Keratinocyte (primary cell): Measurements from ENCODE around the gene PPARD. TPM values are rescaled to one million over a fixed set of nuclear protein-coding genes. Genes with fewer than 3 reads are reported as not detected.

Experiments
- DNase-seq: peaks from one replicate; pipeline ENCODE4 v3.0.0-alpha.2; 2011; ENCODE audit warnings: low read depth, missing footprints, low spot score
- FAIRE-seq: peaks from 2 replicates; lab custom pipeline; 2011; peaks lifted over from hg19 to GRCh38; lab: Jason Lieb, UNC
- H2AFZ ChIP-seq: 2 replicates; pipeline ENCODE4 v1.6.0; 2012; ENCODE audit warnings: low read length, control low read depth, inconsistent platforms; ENCODE audit not compliant: control insufficient read depth
- H3K27ac ChIP-seq: 2 replicates; pipeline ENCODE4 v1.5.1; 2011; ENCODE audit warnings: low read length; ENCODE audit not compliant: control insufficient read depth, insufficient read depth
- H3K27me3 ChIP-seq: 3 replicates; pipeline ENCODE4 v1.6.0; 2011; ENCODE audit warnings: low read length; ENCODE audit not compliant: control insufficient read depth, insufficient read depth; ENCODE audit errors: extremely low read depth
- H3K36me3 ChIP-seq, 2 experiments: 2 replicates in 1 of 2; 3 replicates in 1 of 2; pipeline ENCODE4 v1.5.1; 2011; ENCODE audit warnings: low read length in 2 of 2, mild to moderate bottlenecking in 1 of 2; ENCODE audit not compliant: control insufficient read depth in 2 of 2, insufficient read depth in 2 of 2; ENCODE audit errors: extremely low read depth in 1 of 2
- H3K4me1 ChIP-seq: 3 replicates; pipeline ENCODE4 v1.5.1; 2011; ENCODE audit warnings: low read length; ENCODE audit not compliant: control insufficient read depth, insufficient read depth; ENCODE audit errors: extremely low read depth
- H3K4me2 ChIP-seq: 3 replicates; pipeline ENCODE4 v1.6.0; 2011; ENCODE audit warnings: low read depth, low read length; ENCODE audit not compliant: control insufficient read depth, insufficient read depth; ENCODE audit errors: extremely low read depth
- H3K4me3 ChIP-seq, 3 experiments: fragments of 200-600 bp in 1 of 3; sonication (generic) in 1 of 3; 2 replicates in 2 of 3; 3 replicates in 1 of 3; pipeline ENCODE4 v1.5.1; 2011 to 2016; ENCODE audit warnings: low read length in 3 of 3, mild to moderate bottlenecking in 3 of 3, control low read depth in 2 of 3, inconsistent platforms in 1 of 3, low read depth in 1 of 3, mixed read lengths in 1 of 3, mixed run types in 1 of 3, moderate library complexity in 1 of 3; ENCODE audit not compliant: control insufficient read depth in 2 of 3, insufficient read depth in 2 of 3; ENCODE audit errors: extremely low read depth in 1 of 3
- H3K79me2 ChIP-seq: 2 replicates; pipeline ENCODE4 v1.6.0; 2012; ENCODE audit warnings: low read length; ENCODE audit not compliant: control insufficient read depth, insufficient read depth
- H3K9ac ChIP-seq: 3 replicates; pipeline ENCODE4 v1.6.0; 2011; ENCODE audit warnings: low read length; ENCODE audit not compliant: control insufficient read depth, insufficient read depth; ENCODE audit errors: extremely low read depth
- H3K9me1 ChIP-seq: 3 replicates; pipeline ENCODE4 v1.6.0; 2011; ENCODE audit warnings: low read length; ENCODE audit not compliant: control insufficient read depth, insufficient read depth; ENCODE audit errors: extremely low read depth
- H3K9me3 ChIP-seq: 2 replicates; pipeline ENCODE4 v1.5.1; 2012; ENCODE audit warnings: low read depth, low read length; ENCODE audit not compliant: control insufficient read depth
- H4K20me1 ChIP-seq: 3 replicates; pipeline ENCODE4 v1.6.0; 2011; ENCODE audit warnings: low read length; ENCODE audit not compliant: control insufficient read depth, insufficient read depth; ENCODE audit errors: extremely low read depth
- EZH2 ChIP-seq: IDR thresholded peaks from one replicate; pipeline ENCODE4 v1.6.1; 2012; ENCODE audit warnings: inconsistent platforms, mild to moderate bottlenecking, low read length, moderate library complexity
- dilution Hi-C: fragments of 300-500 bp; cut with MboI; formaldehyde crosslinking; loops from one replicate; pipeline ENCODE4 v1.7.0; 2020; ENCODE audit warnings: low sequenced_read_pairs; ENCODE audit not compliant: extremely low pct_ligation_motif_present
- polyA plus RNA-seq, 5 experiments: library from polyadenylated mRNA; depleted of rRNA in 3 of 5; stranded (reverse) in 3 of 5; stranded (forward) in 1 of 5; unstranded in 1 of 5; fragments of >200 nt; gene quantifications; 1 replicate in 1 of 5; 2 replicates in 3 of 5; 3 replicates in 1 of 5; pipeline versions ENCODE4 v1.2.1 to v1.2.3, GENCODE V29; 2011 to 2012; ENCODE audit warnings: missing spikeins in 2 of 5, low read depth in 1 of 5, low replicate concordance in 1 of 5
- TF ChIP-seq, protein P1 (sequence below), 3 experiments: IDR thresholded peaks in 1 of 3; conservative IDR thresholded peaks in 1 of 3; optimal IDR thresholded peaks in 1 of 3; 2 replicates in 2 of 3; 3 replicates in 1 of 3; pipeline versions ENCODE3 to v1.5.1; 2011; ENCODE audit warnings: low read length in 3 of 3, mild to moderate bottlenecking in 3 of 3, moderate library complexity in 2 of 3, control low read depth in 1 of 3, inconsistent platforms in 1 of 3; ENCODE audit not compliant: insufficient read depth in 2 of 3; ENCODE audit errors: extremely low read depth in 1 of 3

The PPARD gene
- polyA plus RNA-seq, 1 donor (not counting 4 experiments of a cell fraction or from before 2014, with no cell fraction given), result 15.1 TPM

- dilution Hi-C loops, result no loop called here
- Histone ChIP-seq H3K4me1 (peaks cover 13% of the 10 kb centered on the region), H3K9me1 (peaks cover 4% of the 10 kb centered on the region), H3K4me3 (no peak overlapping the region), H3K79me2 (peaks cover 10% of the 10 kb centered on the region), H3K9me3 (no peaks in the 10 kb centered on the region), H3K36me3 (peaks cover 1 to 2% of the 10 kb centered on the region in 2 experiments), H3K27me3 (no peaks in the 10 kb centered on the region), H3K27ac (no peak overlapping the region), H4K20me1 (no peaks in the 10 kb centered on the region), H3K9ac (no peak overlapping the region), H2AFZ (no peak overlapping the region), H3K4me2 (no peak overlapping the region)
- TF ChIP-seq EZH2, result no peak
- TF ChIP-seq, protein P1, sequence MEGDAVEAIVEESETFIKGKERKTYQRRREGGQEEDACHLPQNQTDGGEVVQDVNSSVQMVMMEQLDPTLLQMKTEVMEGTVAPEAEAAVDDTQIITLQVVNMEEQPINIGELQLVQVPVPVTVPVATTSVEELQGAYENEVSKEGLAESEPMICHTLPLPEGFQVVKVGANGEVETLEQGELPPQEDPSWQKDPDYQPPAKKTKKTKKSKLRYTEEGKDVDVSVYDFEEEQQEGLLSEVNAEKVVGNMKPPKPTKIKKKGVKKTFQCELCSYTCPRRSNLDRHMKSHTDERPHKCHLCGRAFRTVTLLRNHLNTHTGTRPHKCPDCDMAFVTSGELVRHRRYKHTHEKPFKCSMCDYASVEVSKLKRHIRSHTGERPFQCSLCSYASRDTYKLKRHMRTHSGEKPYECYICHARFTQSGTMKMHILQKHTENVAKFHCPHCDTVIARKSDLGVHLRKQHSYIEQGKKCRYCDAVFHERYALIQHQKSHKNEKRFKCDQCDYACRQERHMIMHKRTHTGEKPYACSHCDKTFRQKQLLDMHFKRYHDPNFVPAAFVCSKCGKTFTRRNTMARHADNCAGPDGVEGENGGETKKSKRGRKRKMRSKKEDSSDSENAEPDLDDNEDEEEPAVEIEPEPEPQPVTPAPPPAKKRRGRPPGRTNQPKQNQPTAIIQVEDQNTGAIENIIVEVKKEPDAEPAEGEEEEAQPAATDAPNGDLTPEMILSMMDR (optimal IDR thresholded peaks at IDR 0.05 in 1 of 3, IDR thresholded peaks at IDR 0.05 in 1 of 3, conservative IDR thresholded peaks at IDR 0.05 in 1 of 3; ENCODE audit: extremely low read depth in 1 of 3, insufficient read depth in 2 of 3, low read length in 3 of 3), result no peak
- DNase-seq (no peak), FAIRE-seq (no peak)
Measured at GRCh38 chr6:35362200-35362599, 19.8 kb downstream of the PPARD start.

DNA sequence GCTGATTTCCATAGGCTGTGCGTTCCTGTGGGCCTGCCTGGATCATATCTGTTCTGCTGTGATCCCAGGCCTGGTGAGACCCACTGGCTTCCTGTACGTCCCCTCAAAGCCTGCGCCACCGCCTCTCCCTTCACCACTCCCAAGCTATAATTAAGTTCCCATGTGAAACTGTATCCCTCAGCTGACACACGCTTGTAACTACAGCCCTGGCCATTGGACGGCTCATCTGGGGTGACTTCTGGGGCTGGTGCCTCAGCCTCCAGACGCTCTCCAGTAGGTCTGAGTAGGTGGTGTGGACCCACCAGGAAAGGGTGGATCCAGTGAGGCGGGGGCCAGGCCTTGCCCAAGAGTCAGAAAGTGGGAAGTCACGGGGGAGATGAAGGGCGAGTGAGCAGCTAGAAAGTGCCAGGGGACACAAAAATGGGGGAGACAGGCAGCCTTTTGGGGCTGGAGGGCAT lies 21.0 kb downstream of the PPARD start:
- no peaks in the 10 kb centered on the region for H3K27me3 ChIP-seq
- dilution Hi-C loops, result no loop called here
- H3K9me1 ChIP-seq, result peaks cover 4% of the 10 kb centered on the region
- no peak overlapping the region for H3K27ac ChIP-seq
- H3K79me2 ChIP-seq, result peaks cover 10% of the 10 kb centered on the region
- no peaks in the 10 kb centered on the region for H4K20me1 ChIP-seq
- H3K4me1 ChIP-seq, result peaks cover 20% of the 10 kb centered on the region
- H3K9me3 ChIP-seq, result no peaks in the 10 kb centered on the region
- no peak for FAIRE-seq
- H3K4me2 ChIP-seq, result no peak overlapping the region
- no peak overlapping the region for H3K9ac ChIP-seq
- DNase-seq, result no peak
- TF ChIP-seq EZH2, result no peak
- no peak overlapping the region for H3K4me3 ChIP-seq
- H2AFZ ChIP-seq, result no peak overlapping the region
- H3K36me3 ChIP-seq, result peaks cover 0 to 1% of the 10 kb centered on the region in 2 experiments
